Fibroblast of villous mesenchyme (primary cell): Measurements from ENCODE around the gene LIPC. TPM values are rescaled to one million over a fixed set of nuclear protein-coding genes. Genes with fewer than 3 reads are reported as not detected.
A peak's percentile ranks its signal among the peaks of the same experiment; 100 is the strongest.

Source experiments
- DNase-seq: peaks from one replicate; pipeline ENCODE4 v3.0.0-alpha.2; 2010; ENCODE audit warnings: low read depth
- H3K4me3 ChIP-seq: 2 replicates; pipeline ENCODE4 v1.5.1; 2011; ENCODE audit warnings: low read depth, mild to moderate bottlenecking, low read length
- CTCF ChIP-seq: IDR thresholded peaks from 2 replicates; pipeline ENCODE4 v1.5.1; 2012; ENCODE audit warnings: low read depth, mild to moderate bottlenecking, low read length; ENCODE audit not compliant: insufficient read depth
- total RNA-seq: library from RNA; depleted of rRNA; stranded (reverse); fragments of >200 nt; gene quantifications from 2 replicates; pipeline ENCODE4 v1.2.3, GENCODE V29; 2012

LIPC gene
- total RNA-seq, 1 donor = 0.86 TPM

- no peak overlapping the region for H3K4me3 ChIP-seq
- TF ChIP-seq CTCF = no peak
- DNase-seq = no peak
Measured at GRCh38 chr15:58413253-58413652, 18.5 kb upstream of the LIPC start.

GRCh38 chr15:58415636-58416035, 16.2 kb upstream of the LIPC start:
- DNase-seq = peak; percentile 35

GRCh38 chr15:58416963-58417362, 14.8 kb upstream of the LIPC start:
- TF ChIP-seq CTCF = no peak
- no peak for DNase-seq
- no peak overlapping the region for H3K4me3 ChIP-seq

More at GRCh38 chr15:58415636-58416035, 16.2 kb upstream of the LIPC start:
- TF ChIP-seq CTCF = no peak
- no peak overlapping the region for H3K4me3 ChIP-seq

- no peak overlapping the region for H3K4me3 ChIP-seq
- no peak for DNase-seq
- no peak for TF ChIP-seq CTCF
Measured at GRCh38 chr15:58418135-58418534, 13.7 kb upstream of the LIPC start.

- no peak for DNase-seq
- no peak for TF ChIP-seq CTCF
- H3K4me3 ChIP-seq = no peak overlapping the region
Measured at GRCh38 chr15:58419803-58420524, 11.8 kb upstream of the LIPC start.

GRCh38 chr15:58420579-58421043, 11.2 kb upstream of the LIPC start:
- H3K4me3 ChIP-seq = no peak overlapping the region
- no peak for DNase-seq
- TF ChIP-seq CTCF = no peak

- H3K4me3 ChIP-seq = no peak overlapping the region
- DNase-seq = no peak
- no peak for TF ChIP-seq CTCF
Measured at GRCh38 chr15:58423205-58423604, 8.6 kb upstream of the LIPC start.
